Keratinocyte (primary cell): Measurements from ENCODE around the gene ZNF423.

ENCODE experiments used
- CTCF ChIP-seq, 3 experiments: IDR thresholded peaks in 1 of 3; conservative IDR thresholded peaks in 1 of 3; optimal IDR thresholded peaks in 1 of 3; 2 replicates in 2 of 3; 3 replicates in 1 of 3; pipeline versions ENCODE3 to v1.5.1; 2011; ENCODE audit warnings: low read length in 3 of 3, mild to moderate bottlenecking in 3 of 3, moderate library complexity in 2 of 3, control low read depth in 1 of 3, inconsistent platforms in 1 of 3; ENCODE audit not compliant: insufficient read depth in 2 of 3; ENCODE audit errors: extremely low read depth in 1 of 3
- EZH2 ChIP-seq: IDR thresholded peaks from one replicate; pipeline ENCODE4 v1.6.1; 2012; ENCODE audit warnings: inconsistent platforms, mild to moderate bottlenecking, low read length, moderate library complexity

GRCh38 chr16:49712542-49712941, 143.4 kb downstream of the ZNF423 start:
- TF ChIP-seq CTCF (optimal IDR thresholded peaks at IDR 0.05 in 1 of 3, IDR thresholded peaks at IDR 0.05 in 1 of 3, conservative IDR thresholded peaks at IDR 0.05 in 1 of 3; ENCODE audit: extremely low read depth in 1 of 3, insufficient read depth in 2 of 3, low read length in 3 of 3) (no peak), EZH2 (no peak)
